Gastrocnemius medialis (tissue), 4 donors: Measurements from ENCODE around the gene ATP5F1B. TPM values are rescaled to one million over a fixed set of nuclear protein-coding genes. Genes with fewer than 3 reads are reported as not detected.

Source experiments
- ATAC-seq, 2 donors: fragments of 150-250 bp; one replicate each; pipeline ENCODE4 v1.9.1; 2016
- DNase-seq, 2 donors: peaks; one replicate each; pipeline ENCODE4 v3.0.0-alpha.2; 2019
- H3K27ac ChIP-seq, 4 donors: fragments of 200-600 bp; sonication (generic); 1 replicate in 1 of 4; 2 replicates in 3 of 4; pipeline ENCODE4 v1.5.1; 2016 to 2018; ENCODE audit warnings: mild to moderate bottlenecking in 2 of 4, moderate library complexity in 1 of 4
- H3K27me3 ChIP-seq, 3 donors: fragments of 200-600 bp; sonication (generic) in 2 of 3; 1 replicate in 1 of 3; 2 replicates in 2 of 3; pipeline versions ENCODE4 v1.5.1 to v1.6.0; 2016 to 2019; ENCODE audit warnings: mild to moderate bottlenecking in 1 of 3, moderate library complexity in 1 of 3
- H3K36me3 ChIP-seq, 2 donors: fragments of 200-600 bp; sonication (generic) in 1 of 2; one replicate each; pipeline ENCODE4 v1.5.1; 2017 to 2018
- H3K4me1 ChIP-seq, 2 donors: fragments of 200-600 bp; sonication (generic) in 1 of 2; one replicate each; pipeline ENCODE4 v1.5.1; 2016 to 2017; ENCODE audit warnings: mild to moderate bottlenecking in 2 of 2
- H3K4me3 ChIP-seq, 4 donors: fragments of 200-600 bp; sonication (generic) in 3 of 4; 1 replicate in 1 of 4; 2 replicates in 3 of 4; pipeline ENCODE4 v1.5.1; 2016 to 2019; ENCODE audit warnings: mild to moderate bottlenecking in 2 of 4
- H3K9me3 ChIP-seq, 3 donors: fragments of 200-600 bp; sonication (generic) in 2 of 3; 1 replicate in 1 of 3; 2 replicates in 2 of 3; pipeline ENCODE4 v1.5.1; 2016 to 2019
- POLR2A ChIP-seq, 2 donors: fragments of 450-650 bp; IDR thresholded peaks; one replicate each; pipeline ENCODE4 v1.6.1; 2017; ENCODE audit warnings: antibody characterized with exemption in 2 of 2, mild to moderate bottlenecking in 2 of 2, moderate library complexity in 2 of 2
- in situ Hi-C, 4 donors: fragments of 200-750 bp; cut with MboI; loops; one replicate each; pipeline versions ENCODE4 v1.15.0 to v1.8.0; 2017; ENCODE audit warnings: low sequenced_read_pairs in 4 of 4
- intact Hi-C: fragments of 100-400 bp; cut with DNase I; formaldehyde crosslinking; loops from one replicate; pipeline ENCODE4 v1.15.1; 2023; ENCODE audit warnings: low total_unique reads
- total RNA-seq, 4 donors: library from RNA; depleted of rRNA; stranded (reverse); fragments of >200 nt; gene quantifications; one replicate each; pipeline versions ENCODE4 v1.1.0 to v1.2.3, GENCODE V29; 2016
- TF ChIP-seq, protein P1 (sequence below), 5 experiments: fragments of 450-650 bp in 3 of 5; fragments of 200-600 bp in 2 of 5; sonication (generic) in 2 of 5; IDR thresholded peaks in 4 of 5; conservative IDR thresholded peaks in 1 of 5; 1 replicate in 4 of 5; 2 replicates in 1 of 5; pipeline ENCODE4 v1.5.1; 2016 to 2019; ENCODE audit warnings: antibody characterized with exemption in 5 of 5, mild to moderate bottlenecking in 3 of 5, moderate library complexity in 3 of 5

Gene ATP5F1B
- total RNA-seq, 4 donors from 2014 or later, result 779 to 1,310 (median 926) TPM

GRCh38 chr12:56589783-56590182, 56.0 kb downstream of the ATP5F1B start:
- no peak for TF ChIP-seq POLR2A (IDR thresholded peaks at IDR 0.05)
- TF ChIP-seq, protein P1, sequence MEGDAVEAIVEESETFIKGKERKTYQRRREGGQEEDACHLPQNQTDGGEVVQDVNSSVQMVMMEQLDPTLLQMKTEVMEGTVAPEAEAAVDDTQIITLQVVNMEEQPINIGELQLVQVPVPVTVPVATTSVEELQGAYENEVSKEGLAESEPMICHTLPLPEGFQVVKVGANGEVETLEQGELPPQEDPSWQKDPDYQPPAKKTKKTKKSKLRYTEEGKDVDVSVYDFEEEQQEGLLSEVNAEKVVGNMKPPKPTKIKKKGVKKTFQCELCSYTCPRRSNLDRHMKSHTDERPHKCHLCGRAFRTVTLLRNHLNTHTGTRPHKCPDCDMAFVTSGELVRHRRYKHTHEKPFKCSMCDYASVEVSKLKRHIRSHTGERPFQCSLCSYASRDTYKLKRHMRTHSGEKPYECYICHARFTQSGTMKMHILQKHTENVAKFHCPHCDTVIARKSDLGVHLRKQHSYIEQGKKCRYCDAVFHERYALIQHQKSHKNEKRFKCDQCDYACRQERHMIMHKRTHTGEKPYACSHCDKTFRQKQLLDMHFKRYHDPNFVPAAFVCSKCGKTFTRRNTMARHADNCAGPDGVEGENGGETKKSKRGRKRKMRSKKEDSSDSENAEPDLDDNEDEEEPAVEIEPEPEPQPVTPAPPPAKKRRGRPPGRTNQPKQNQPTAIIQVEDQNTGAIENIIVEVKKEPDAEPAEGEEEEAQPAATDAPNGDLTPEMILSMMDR (IDR thresholded peaks at IDR 0.05 in 4 of 5, conservative IDR thresholded peaks at IDR 0.05 in 1 of 5), result no peak
- Histone ChIP-seq H3K27me3 (no peaks in the 10 kb centered on the region), H3K4me3 (no peak overlapping the region), H3K27ac (no peak overlapping the region), H3K36me3 (peaks cover 0 to 15% of the 10 kb centered on the region in 2 donors), H3K9me3 (no peaks in the 10 kb centered on the region), H3K4me1 (no peaks in the 10 kb centered on the region)
- intact Hi-C loops (loop anchor here (5.0 kb wide), 1 partner anchor 77 kb away; no protein-coding TSS in a partner anchor), in situ Hi-C loops (no loop called here)
- ATAC-seq (no peak), DNase-seq (no peak)

Other genes with a start within 250 kb of the ATP5F1B start
- 1 to 10 TPM; 1.9 to 4.6 (median 2.5) TPM for gene TIMELESS, start 196.6 kb downstream of the ATP5F1B start, total RNA-seq
- not detected for gene MIP, start 191.3 kb downstream of the ATP5F1B start, total RNA-seq
- 1 to 10 TPM; 1.6 to 4.7 (median 2.9) TPM for gene SPRYD4, start 177.4 kb downstream of the ATP5F1B start, total RNA-seq
- gene GLS2, start 157.8 kb downstream of the ATP5F1B start, total RNA-seq, result 1 to 10 TPM in 1 of 4 donors, under 1 TPM in 1, not detected in 2; 0.53 to 1.9 TPM
- 10 to 100 TPM in 1 of 4 donors, 1 to 10 TPM in 3; 4.1 to 11.0 (median 5.4) TPM for gene RBMS2, start 124.2 kb downstream of the ATP5F1B start, total RNA-seq
- gene BAZ2A, start 15.7 kb downstream of the ATP5F1B start, total RNA-seq, result 10 to 100 TPM; 40.5 to 65.8 (median 55.4) TPM
- gene PTGES3, start 42.3 kb upstream of the ATP5F1B start, total RNA-seq, result 10 to 100 TPM; 57.2 to 81.4 (median 69.3) TPM
- gene NACA, start 79.3 kb upstream of the ATP5F1B start, total RNA-seq, result 100 to 1,000 TPM; 225 to 438 (median 398) TPM
- gene PRIM1, start 106.3 kb upstream of the ATP5F1B start, total RNA-seq, result 1 to 10 TPM; 3.2 to 5.9 (median 3.7) TPM
- 1 to 10 TPM in 3 of 4 donors, not detected in 1; 1.2 to 2.3 (median 1.6) TPM for gene HSD17B6, start 117.3 kb upstream of the ATP5F1B start, total RNA-seq